ENCODE results near the gene AZU1. TPM values are rescaled to one million over a fixed set of nuclear protein-coding genes. Genes with fewer than 3 reads are reported as not detected.
"Not testable (repeated sequence)": the region's sequence is repeated elsewhere in the genome, so short reads cannot be mapped to it uniquely, and the experiment has no call there.

Gene AZU1
- polyA plus RNA-seq, 3 donors: 0.31 to 1.1 (median 0.83) TPM

DNA sequence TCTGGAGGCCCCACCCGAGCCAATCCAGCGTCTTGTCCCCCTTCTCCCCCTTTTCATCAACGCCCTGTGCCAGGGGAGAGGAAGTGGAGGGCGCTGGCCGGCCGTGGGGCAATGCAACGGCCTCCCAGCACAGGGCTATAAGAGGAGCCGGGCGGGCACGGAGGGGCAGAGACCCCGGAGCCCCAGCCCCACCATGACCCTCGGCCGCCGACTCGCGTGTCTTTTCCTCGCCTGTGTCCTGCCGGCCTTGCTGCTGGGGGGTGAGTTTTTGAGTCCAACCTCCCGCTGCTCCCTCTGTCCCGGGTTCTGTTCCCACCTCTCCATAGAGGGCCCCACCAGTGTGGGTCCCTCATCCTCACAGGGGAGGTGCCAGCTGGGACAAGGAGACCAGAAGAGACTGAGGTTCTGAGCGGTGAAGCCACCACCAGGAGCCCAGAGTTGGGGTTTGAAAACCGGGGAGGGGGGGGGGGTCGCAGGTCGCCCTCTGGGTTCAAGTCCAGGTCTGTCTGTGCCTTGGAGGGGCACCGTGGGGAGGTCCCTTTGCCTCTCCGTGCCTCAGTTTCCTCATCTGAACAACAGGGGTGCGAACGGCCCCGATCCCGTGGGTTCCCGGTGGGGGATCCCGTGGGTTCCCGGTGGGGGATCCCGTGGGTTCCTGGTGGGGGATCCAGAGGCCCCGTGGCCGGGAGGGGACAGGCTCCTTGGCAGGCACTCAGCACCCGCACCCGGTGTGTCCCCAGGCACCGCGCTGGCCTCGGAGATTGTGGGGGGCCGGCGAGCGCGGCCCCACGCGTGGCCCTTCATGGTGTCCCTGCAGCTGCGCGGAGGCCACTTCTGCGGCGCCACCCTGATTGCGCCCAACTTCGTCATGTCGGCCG is 24.7 kb downstream of the AZU1 start, which contains the start of gene ELANE:
TSS of gene ELANE (plus strand) at position 168 of the 878 bp plus-strand sequence. CDS start at position 194, 26 bp downstream.
- DNase-seq (ENCODE audit: low read depth in 3 of 3, low spot score in 2 of 3): no peak

DNA sequence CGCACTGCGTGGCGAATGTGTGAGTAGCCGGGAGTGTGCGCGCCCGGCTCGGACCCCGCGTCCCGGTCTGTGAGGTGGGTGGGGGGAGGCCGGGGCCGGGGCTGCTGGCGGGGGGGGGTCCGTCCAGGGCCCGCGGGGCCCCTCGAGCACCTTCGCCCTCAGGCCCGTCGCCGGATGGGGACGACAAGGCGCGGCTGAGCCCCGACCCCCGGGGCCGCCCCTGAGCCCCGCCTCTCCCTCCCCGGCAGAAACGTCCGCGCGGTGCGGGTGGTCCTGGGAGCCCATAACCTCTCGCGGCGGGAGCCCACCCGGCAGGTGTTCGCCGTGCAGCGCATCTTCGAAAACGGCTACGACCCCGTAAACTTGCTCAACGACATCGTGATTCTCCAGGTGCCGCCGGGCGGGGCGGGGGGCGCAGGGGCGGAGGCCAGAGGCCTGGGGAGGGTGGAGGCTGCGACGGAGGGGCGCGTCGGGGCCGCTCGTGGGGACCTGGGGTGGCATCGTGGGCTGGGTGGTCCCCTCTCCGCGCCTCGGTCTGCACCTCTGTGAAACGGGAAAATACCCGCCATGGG is 25.5 kb downstream of the AZU1 start:
- no peak for DNase-seq (ENCODE audit: low read depth in 3 of 3, low spot score in 2 of 3)

DNA sequence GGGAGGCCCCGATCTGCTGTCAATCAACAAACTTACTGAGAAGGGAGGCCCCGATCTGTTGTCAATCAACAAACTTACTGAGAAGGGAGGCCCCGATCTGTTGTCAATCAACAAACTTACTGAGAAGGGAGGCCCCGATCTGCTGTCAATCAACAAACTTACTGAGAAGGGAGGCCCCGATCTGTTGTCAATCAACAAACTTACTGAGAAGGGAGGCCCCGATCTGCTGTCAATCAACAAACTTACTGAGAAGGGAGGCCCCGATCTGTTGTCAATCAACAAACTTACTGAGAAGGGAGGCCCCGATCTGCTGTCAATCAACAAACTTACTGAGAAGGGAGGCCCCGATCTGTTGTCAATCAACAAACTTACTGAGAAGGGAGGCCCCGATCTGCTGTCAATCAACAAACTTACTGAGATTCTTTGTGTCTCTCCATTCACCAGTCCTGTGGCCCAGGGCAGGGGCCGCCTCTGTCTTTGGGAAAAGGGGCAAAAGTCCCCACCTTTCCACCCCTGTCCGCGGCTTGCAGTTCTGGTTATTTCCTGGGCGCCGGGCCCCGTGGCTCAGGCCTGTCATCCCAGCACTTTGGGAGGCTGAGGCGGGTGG is 26.1 kb downstream of the AZU1 start:
- DNase-seq (ENCODE audit: low read depth in 3 of 3, low spot score in 2 of 3): not testable (repeated sequence)

DNA sequence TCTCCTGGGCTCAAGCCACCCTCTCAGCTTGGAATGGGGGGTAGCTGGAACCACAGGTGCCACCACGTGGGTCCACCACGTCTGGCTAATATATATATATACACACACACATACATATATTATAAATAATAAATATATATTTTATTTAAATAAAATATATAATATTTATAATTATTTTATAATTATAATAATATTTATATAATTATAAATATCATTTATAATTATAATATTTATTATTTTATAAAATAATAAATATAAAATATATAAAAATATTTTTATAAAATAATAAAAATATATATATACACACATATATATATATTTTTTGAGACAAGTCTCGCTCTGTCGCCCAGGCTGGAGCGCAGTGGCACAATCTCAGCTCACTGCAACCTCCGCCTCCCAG is 26.9 kb downstream of the AZU1 start:
- DNase-seq (ENCODE audit: low read depth in 3 of 3, low spot score in 2 of 3): no peak

- DNase-seq (ENCODE audit: low read depth in 3 of 3, low spot score in 2 of 3): no peak
Measured at GRCh38 chr19:855142-855541, 27.5 kb downstream of the AZU1 start.

DNA sequence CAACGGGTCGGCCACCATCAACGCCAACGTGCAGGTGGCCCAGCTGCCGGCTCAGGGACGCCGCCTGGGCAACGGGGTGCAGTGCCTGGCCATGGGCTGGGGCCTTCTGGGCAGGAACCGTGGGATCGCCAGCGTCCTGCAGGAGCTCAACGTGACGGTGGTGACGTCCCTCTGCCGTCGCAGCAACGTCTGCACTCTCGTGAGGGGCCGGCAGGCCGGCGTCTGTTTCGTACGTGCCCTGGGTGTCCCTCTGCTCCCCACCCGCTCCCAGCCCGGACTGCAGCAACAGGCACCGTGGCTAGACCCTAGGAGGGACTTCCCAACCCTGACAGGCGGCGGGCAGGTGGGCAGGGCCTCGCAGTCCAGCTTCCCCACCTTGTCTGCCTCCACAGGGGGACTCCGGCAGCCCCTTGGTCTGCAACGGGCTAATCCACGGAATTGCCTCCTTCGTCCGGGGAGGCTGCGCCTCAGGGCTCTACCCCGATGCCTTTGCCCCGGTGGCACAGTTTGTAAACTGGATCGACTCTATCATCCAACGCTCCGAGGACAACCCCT is 28.0 kb downstream of the AZU1 start:
- DNase-seq (ENCODE audit: low read depth in 3 of 3, low spot score in 2 of 3): no peak

GRCh38 chr19:858284-858683 is 30.6 kb downstream of the AZU1 start:
- no peak for DNase-seq (ENCODE audit: low read depth in 3 of 3, low spot score in 2 of 3)

GRCh38 chr19:858868-859843 is 31.5 kb downstream of the AZU1 start, which contains the start of gene CFD:
Gene CFD (plus strand): TSS chr19:859664. CDS start chr19:859690, 26 bp downstream.
- no peak for DNase-seq (ENCODE audit: low read depth in 3 of 3, low spot score in 2 of 3)

- no peak for DNase-seq (ENCODE audit: low read depth in 3 of 3, low spot score in 2 of 3)
Measured at GRCh38 chr19:861141-861755, 33.6 kb downstream of the AZU1 start.

DNA sequence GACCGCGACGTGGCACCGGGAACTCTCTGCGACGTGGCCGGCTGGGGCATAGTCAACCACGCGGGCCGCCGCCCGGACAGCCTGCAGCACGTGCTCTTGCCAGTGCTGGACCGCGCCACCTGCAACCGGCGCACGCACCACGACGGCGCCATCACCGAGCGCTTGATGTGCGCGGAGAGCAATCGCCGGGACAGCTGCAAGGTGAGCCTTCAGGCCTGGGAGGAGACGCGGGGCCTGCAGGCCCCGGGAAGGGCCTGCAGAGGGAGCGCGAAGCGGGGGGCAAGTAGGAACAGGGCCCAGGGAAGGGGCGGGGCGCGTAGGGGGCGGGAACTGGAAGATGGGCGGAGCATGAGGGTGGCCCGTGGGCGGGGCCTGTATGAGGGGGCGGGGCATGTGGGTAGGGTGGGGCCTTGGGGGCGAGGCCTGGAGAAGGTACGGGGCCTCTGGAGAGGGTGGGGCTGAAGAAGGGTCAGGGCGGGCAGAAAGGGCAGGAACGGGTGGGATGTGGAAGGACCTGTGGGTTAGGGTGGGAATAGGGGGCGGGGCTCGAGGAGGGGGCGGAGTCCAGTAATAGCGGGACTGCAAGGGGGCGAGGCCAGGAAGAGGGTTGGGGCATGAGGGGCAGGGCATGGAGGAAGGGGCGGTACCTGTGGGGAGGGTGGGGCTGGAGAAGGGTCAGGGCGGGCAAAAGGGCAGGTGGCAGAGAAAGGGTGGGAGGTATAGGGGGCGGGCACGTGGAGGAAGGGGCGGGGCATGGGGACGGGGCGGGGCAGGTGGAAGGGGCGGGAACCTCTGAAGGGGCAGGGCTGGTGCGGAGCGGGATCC is 34.3 kb downstream of the AZU1 start:
- DNase-seq (ENCODE audit: low read depth in 3 of 3, low spot score in 2 of 3): no peak

GRCh38 chr19:862581-863314 is 35.1 kb downstream of the AZU1 start:
- no peak for DNase-seq (ENCODE audit: low read depth in 3 of 3, low spot score in 2 of 3)

- no peak for DNase-seq (ENCODE audit: low read depth in 3 of 3, low spot score in 2 of 3)
Measured at GRCh38 chr19:863315-863620, 35.6 kb downstream of the AZU1 start.

- DNase-seq (ENCODE audit: low read depth in 3 of 3, low spot score in 2 of 3): no peak
Measured at GRCh38 chr19:866769-867300, 39.2 kb downstream of the AZU1 start.

- no peak for DNase-seq (ENCODE audit: low read depth in 3 of 3, low spot score in 2 of 3)
Measured at GRCh38 chr19:867301-867793, 39.7 kb downstream of the AZU1 start.

- no peak for DNase-seq (ENCODE audit: low read depth in 3 of 3, low spot score in 2 of 3)
Measured at GRCh38 chr19:867855-868457, 40.3 kb downstream of the AZU1 start.

DNA sequence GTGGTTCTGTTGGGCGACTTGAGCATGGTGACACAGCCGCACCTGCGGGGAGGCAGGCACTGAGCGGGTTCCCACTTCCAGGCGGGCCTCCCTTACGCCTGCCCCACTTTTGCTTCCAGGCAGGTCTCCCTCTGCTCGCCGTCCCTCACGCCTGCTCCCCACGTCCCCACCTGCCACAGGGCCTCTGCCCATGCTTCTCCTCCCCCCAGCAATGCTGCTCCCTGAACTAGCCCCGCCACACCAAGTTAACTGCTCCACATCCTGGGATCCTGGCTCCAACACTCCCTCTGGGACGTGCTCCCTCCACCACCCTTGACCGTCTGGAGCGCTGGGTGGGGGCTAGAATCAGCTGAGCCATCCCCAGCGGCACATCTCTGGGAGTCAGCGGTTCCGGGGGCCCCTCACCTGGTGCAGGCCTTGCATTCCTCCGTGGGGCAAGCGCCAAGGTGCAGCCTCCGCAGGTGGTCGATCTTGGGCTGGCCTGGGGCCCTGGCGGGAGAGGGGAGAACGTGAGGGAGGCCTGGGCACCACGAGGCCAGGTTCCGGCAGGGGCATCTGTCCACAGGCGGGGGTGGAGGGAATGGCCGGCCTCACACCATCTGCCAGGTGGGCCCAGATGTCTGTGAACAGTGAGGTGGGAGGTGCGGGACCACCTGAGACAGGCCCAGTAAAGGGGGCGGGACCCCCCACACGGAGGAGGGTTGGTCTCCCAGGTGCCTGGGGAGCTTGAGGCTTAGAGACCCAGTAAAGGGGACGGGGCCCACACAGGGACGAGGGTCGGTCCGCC is 41.0 kb downstream of the AZU1 start:
- DNase-seq (ENCODE audit: low read depth in 3 of 3, low spot score in 2 of 3): no peak

Data from right renal cortex interstitium (tissue), 3 donors.